Activated naive CD4-positive, alpha-beta T cell treated with anti-CD3 and anti-CD28 coated beads for 36 hours (primary cell): ENCODE data around the gene WDR45B. TPM values are rescaled to one million over a fixed set of nuclear protein-coding genes. Genes with fewer than 3 reads are reported as not detected.

Experiments
- CTCF ChIA-PET: fragments of 350-600 bp; sonication (Branson Sonifier 250); formaldehyde crosslinking; loops from one replicate; lab custom pipeline; 2021; ENCODE audit warnings: antibody characterized with exemption; lab: Charles Lee
- DNase-seq: peaks from one replicate; pipeline ENCODE4 v3.0.0-alpha.2; 2020
- H3K27ac Mint-ChIP-seq: one replicate; pipeline ENCODE4 v1.8.0; 2021; ENCODE audit warnings: mild to moderate bottlenecking, mixed read lengths
- H3K27me3 Mint-ChIP-seq: one replicate; pipeline ENCODE4 v1.8.0; 2021; ENCODE audit warnings: low read depth, mixed read lengths
- H3K36me3 Mint-ChIP-seq: one replicate; pipeline ENCODE4 v1.8.0; 2021; ENCODE audit warnings: low read depth, mixed read lengths
- H3K4me1 Mint-ChIP-seq: one replicate; pipeline ENCODE4 v1.8.0; 2021; ENCODE audit warnings: low read depth, mixed read lengths
- H3K4me3 Mint-ChIP-seq: one replicate; pipeline ENCODE4 v1.8.0; 2021; ENCODE audit warnings: mild to moderate bottlenecking, moderate library complexity, mixed read lengths
- H3K9me3 Mint-ChIP-seq: one replicate; pipeline ENCODE4 v1.8.0; 2021; ENCODE audit warnings: mixed read lengths
- intact Hi-C: fragments of 100-400 bp; cut with micrococcal nuclease; formaldehyde crosslinking; loops from one replicate; pipeline ENCODE4 v1.15.1; 2023
- total RNA-seq, 2 experiments: library from RNA; stranded (reverse); gene quantifications; one replicate each; pipeline ENCODE4 v1.2.3, GENCODE V29; 2021

Gene WDR45B
- total RNA-seq, 2 experiments from 2014 or later, result 23.2 to 25.0 TPM

DNA sequence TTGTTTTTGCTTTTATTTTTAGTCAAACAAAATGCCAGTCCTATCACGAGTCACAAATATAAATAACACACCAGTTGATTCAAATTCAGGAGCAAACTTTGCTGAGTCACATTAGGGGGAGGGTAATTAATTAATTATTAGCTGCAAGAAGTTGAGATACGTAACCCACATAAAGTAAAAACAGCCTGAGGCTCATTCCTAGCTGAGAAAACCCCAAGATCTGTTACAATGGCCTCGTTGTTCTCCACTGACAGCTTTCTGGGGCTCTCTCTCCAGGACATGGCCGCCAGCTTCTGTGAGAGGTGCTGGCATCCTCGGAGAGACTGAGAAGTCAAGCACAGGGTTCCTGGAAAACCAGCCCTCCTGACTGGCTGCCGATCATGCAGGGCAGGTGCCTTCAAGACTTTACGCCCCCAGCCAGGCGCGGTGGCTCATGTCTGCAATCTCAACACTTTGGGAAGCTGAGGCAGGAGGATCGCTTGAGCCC, 39.2 kb upstream of the WDR45B start:
- Mint-ChIP-seq H3K4me1 (peaks cover 6% of the 10 kb centered on the region), H3K9me3 (no peaks in the 10 kb centered on the region), H3K27ac (no peak overlapping the region), H3K36me3 (no peaks in the 10 kb centered on the region), H3K27me3 (no peaks in the 10 kb centered on the region), H3K4me3 (no peak overlapping the region)
- CTCF ChIA-PET, result no interaction called here
- intact Hi-C loops, result no loop called here
- no peak for DNase-seq

DNA sequence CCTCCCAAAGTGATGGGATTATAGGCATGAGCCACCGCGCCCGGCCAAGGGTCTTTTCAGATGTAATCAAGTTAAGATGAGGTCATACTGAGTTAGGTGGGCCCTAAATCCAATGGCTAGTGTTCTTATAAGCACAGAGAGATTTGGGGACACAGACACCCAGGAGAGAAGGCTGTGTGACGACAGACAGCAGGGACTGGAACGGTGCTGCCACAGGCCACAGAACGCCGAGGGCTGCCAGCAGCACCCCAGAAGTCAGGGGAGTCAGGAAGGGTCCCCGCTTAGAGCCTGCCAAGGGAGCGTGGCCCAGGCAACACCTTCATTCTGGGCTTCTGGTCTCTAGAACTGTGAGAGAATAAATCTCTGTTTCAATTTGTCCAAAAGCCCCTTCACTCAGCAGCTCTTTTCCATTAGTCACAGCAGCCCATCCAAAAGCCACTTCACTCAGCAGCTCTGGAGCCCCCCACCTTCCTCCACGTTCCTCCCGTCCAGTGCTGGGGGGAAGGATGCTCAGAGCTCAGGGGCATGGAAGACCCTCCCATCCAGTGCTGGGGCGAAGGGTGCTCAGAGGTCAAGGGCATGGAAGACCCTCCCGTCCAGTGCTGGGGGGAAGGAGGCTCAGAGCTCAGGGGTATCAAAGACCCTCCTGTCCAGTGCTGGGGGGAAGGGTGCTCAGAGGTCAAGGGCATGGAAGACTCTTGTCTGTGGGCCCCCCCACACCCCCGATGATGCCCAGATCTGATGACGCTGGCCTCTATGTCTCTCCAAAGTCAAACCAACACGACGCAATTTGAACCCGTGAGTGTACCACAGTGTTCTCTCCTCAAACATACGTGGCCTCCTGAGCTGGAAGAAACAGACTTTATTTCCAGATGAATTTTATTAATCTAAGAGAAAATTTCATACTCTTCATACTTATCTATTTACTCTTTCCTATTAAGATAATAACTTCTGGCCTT, 38.4 kb upstream of the WDR45B start:
- no peak for DNase-seq
- Mint-ChIP-seq H3K4me1 (peaks cover 5% of the 10 kb centered on the region), H3K9me3 (peaks cover 7% of the 10 kb centered on the region), H3K4me3 (no peak overlapping the region), H3K27me3 (no peaks in the 10 kb centered on the region), H3K36me3 (peaks cover 3% of the 10 kb centered on the region), H3K27ac (no peak overlapping the region)
- intact Hi-C loops, result no loop called here
- CTCF ChIA-PET, result interaction anchor here (1.2 kb wide), 1 partner anchor 17 kb away, joined by 3 read pairs; no protein-coding TSS in a partner anchor

DNA sequence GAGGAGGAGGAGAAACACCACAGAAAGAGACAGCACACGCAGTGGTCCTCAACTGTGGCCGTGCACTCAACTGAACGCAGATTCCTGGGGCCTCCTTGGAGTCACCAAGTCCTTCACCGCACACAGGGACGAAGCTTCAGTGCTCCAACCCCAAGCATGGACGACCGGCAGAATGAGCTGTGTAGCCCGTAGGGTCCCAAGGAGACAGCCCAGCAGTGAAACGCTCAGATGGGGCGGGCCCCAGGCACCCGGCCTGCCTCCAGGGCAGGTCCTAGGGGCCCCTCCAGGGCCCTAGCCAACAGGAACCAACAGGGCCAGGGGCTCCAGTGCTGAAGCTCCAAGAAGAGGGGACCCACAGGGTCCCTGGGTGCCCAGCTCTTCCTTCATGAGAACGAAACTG, 37.0 kb upstream of the WDR45B start:
- CTCF ChIA-PET, result interaction anchor here (1.2 kb wide), 1 partner anchor 27 kb away, joined by 3 read pairs; no protein-coding TSS in a partner anchor

DNA sequence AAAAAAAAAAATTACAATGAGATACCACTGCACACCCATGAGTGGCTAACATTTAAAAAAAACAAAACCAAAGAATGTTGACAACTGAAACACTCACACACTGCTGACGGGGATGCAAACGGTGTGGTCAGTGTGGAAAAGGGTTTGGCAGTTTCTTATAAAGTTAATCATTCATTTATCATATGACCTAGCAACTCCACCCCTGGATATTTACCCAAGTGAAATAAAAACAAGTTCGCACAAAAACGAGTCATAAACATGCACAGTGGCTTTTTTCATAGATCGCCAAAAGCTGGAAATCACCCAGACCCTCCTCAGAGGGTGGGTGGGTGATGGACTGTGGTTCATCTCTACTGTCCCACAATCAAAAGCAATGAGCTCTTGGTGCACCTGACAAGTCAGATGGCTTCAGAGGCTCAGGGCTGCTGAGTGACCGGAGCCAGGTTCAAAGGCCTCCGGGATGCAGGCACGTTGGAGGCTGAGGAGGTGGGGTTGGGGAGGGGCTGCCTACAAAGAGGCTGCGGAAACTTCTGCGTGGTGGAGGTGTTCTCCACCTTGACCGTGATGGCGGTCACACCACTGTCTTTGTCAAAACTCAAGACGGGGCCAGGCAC, 36.1 kb upstream of the WDR45B start:
- no peaks in the 10 kb centered on the region for H3K27me3 Mint-ChIP-seq
- DNase-seq, result no peak
- CTCF ChIA-PET, result interaction anchor here (1.2 kb wide), 1 partner anchor 28 kb away, joined by 3 read pairs; no protein-coding TSS in a partner anchor
- no peak overlapping the region for H3K4me3 Mint-ChIP-seq
- H3K4me1 Mint-ChIP-seq, result no peaks in the 10 kb centered on the region
- intact Hi-C loops, result no loop called here
- no peak overlapping the region for H3K27ac Mint-ChIP-seq
- H3K9me3 Mint-ChIP-seq, result peaks cover 11% of the 10 kb centered on the region
- H3K36me3 Mint-ChIP-seq, result peaks cover 4% of the 10 kb centered on the region

More for the DNA sequence above, 37.0 kb upstream of the WDR45B start:
- H3K36me3 Mint-ChIP-seq, result peaks cover 4% of the 10 kb centered on the region
- H3K27ac Mint-ChIP-seq, result no peak overlapping the region
- intact Hi-C loops, result no loop called here
- H3K27me3 Mint-ChIP-seq, result no peaks in the 10 kb centered on the region
- peaks cover 2% of the 10 kb centered on the region for H3K4me1 Mint-ChIP-seq
- no peak overlapping the region for H3K4me3 Mint-ChIP-seq
- no peak for DNase-seq
- peaks cover 11% of the 10 kb centered on the region for H3K9me3 Mint-ChIP-seq

DNA sequence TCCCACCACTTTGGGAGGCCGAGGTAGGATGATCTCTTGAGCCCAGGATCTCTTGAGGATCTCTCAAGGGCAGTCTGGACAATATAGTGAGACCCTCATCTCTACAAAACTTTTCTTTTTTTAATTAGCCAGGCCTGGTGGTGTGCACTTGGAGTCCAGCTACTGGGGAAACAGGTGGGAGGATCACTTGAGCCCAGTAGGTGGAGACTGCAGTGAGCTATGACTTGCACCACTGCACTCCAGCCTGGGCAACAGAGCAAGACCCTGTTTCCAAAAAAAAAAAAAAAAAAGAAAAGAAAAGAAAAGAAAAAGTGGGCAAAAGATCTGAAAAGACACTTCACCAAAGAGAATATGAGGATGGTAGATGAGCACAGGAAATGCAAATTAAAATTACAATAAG, 35.3 kb upstream of the WDR45B start:
- H3K27ac Mint-ChIP-seq, result no peak overlapping the region
- H3K4me3 Mint-ChIP-seq, result no peak overlapping the region
- H3K27me3 Mint-ChIP-seq, result no peaks in the 10 kb centered on the region
- H3K36me3 Mint-ChIP-seq, result peaks cover 4% of the 10 kb centered on the region
- intact Hi-C loops, result no loop called here
- H3K4me1 Mint-ChIP-seq, result no peaks in the 10 kb centered on the region
- H3K9me3 Mint-ChIP-seq, result peaks cover 11% of the 10 kb centered on the region
- CTCF ChIA-PET, result no interaction called here
- no peak for DNase-seq

DNA sequence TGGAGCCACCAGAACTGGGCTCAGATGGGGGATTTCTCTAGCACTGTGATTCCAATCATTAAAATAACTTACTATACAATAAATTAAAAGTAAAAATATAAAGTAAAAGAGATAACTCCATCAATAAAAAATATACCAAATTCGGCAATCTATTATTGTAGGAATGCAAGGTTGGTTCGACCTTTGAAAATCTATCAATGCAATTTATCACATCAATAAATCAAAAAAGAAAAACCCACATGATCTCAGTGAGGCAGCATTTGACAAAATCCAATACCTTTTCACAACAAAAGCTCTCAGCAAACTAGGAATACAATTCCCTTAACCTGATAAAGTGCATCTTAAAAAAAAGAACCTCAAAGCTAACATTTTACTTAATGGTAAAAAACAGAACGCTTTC, 33.3 kb upstream of the WDR45B start:
- no peaks in the 10 kb centered on the region for H3K27me3 Mint-ChIP-seq
- H3K36me3 Mint-ChIP-seq, result peaks cover 4% of the 10 kb centered on the region
- no peak overlapping the region for H3K27ac Mint-ChIP-seq
- intact Hi-C loops, result no loop called here
- H3K4me3 Mint-ChIP-seq, result no peak overlapping the region
- CTCF ChIA-PET, result interaction anchor here (0.6 kb wide), 1 partner anchor 117 kb away, joined by 3 read pairs; no protein-coding TSS in a partner anchor
- no peak for DNase-seq
- H3K4me1 Mint-ChIP-seq, result no peaks in the 10 kb centered on the region
- peaks cover 11% of the 10 kb centered on the region for H3K9me3 Mint-ChIP-seq

DNA sequence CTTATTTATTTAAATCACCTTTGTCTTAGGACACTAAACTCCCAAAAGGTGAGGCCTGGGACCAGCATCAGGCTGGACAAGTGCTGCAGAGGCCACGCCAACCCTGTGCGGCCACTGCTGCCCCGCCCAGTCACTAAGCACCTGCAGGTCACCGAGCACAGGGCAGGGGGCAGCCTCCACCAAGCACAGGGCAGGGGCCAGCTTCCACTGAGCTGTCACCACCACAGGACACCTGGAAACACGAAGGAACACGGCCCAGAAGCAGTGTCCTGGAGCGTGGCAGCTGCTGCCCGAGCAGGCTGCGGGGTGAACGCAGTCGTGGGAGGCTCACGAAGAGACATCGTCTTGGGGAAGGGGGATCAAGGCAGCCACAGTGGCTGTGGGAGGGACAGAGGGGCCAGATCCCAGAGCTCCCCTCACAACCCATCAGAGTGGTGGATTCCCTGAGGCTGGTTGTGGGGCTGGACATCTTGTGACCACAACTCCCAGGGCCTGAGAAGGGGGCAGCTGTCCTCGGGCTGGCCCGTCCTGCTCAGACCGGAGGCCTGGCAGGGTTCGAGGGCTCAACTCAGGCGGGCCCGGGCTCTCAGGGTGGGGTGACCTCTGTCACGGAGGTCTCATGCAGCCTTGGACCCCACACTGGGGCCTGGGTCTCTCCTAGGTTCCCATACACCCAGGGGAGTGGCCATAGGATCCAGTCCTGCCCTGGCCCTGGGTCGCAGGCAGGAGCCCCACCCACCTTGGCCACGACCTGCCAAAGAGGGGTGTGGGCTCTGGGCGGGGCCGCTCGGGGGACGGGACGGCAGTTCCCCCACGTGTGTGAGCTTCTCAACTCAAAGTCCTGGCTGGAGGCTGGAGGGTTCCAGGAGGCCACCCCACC, 31.6 kb upstream of the WDR45B start:
- Mint-ChIP-seq H3K9me3 (peaks cover 11% of the 10 kb centered on the region), H3K27me3 (no peaks in the 10 kb centered on the region), H3K36me3 (peaks cover 4% of the 10 kb centered on the region), H3K27ac (no peak overlapping the region), H3K4me1 (no peaks in the 10 kb centered on the region), H3K4me3 (no peak overlapping the region)
- intact Hi-C loops, result no loop called here
- CTCF ChIA-PET, result no interaction called here
- no peak for DNase-seq

DNA sequence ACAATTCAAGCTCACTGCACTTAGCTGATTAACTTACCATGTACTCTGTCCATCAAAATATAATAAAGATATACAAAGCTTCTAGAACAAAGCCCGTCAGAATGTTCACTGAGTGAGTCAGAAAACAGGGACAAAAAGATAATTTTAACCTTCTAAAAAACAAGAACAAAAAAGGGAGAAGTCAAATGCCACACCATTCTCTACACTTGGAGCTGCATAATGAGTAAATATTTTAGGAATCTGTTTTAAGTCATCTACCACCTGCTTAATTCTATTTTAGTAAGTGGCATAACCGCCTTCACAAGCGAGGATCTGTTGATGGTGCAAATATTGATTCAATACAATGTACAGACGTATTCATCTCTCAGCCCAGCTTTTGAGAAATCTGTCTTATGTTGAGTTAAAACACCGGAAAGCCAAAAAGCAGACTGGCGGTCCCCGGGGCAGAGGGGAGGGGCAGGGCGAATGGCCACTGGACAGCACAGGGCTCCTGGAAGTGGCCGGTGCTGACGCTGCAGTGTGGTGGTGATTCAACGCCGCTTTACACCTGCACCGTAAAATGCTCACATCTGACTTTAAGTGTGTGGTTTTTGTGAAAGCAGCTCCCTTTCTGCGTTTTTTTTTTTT, 30.1 kb upstream of the WDR45B start:
- CTCF ChIA-PET, result no interaction called here
- no peak overlapping the region for H3K4me3 Mint-ChIP-seq

DNA sequence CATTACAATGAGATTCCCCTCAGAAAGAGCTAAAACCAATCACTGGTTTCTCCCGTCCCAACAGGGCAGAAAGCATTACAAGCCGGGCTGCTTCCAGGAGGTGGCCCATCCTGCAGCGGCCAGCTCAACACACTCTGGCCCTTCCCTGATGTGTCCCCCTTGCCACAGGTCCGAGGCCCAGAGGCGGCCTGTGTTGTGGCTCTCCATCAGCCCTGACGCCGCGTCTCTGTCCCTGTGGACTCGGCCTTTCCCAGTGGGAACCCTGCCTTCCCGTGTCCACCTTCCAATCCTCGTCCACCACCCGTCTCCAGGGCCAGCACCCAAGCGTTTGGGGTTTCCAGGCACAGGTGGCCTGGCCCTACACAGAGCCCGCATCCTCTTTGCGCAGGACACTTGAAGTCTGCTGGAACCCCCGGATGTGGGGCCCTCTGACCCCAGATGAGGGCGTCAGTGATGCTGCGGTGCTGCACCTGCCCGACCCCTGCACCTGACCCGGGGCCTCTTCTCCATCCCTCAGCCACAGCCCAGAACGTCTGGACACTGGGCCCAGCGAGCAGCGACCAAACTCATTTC, 29.2 kb upstream of the WDR45B start:
- no peak overlapping the region for H3K27ac Mint-ChIP-seq
- DNase-seq, result no peak
- CTCF ChIA-PET, result interaction anchor here (0.6 kb wide), 1 partner anchor 90 kb away, joined by 4 read pairs; no protein-coding TSS in a partner anchor
- H3K36me3 Mint-ChIP-seq, result peaks cover 4% of the 10 kb centered on the region
- intact Hi-C loops, result no loop called here
- no peaks in the 10 kb centered on the region for H3K27me3 Mint-ChIP-seq
- H3K4me3 Mint-ChIP-seq, result no peak overlapping the region
- H3K9me3 Mint-ChIP-seq, result peaks cover 11% of the 10 kb centered on the region
- no peaks in the 10 kb centered on the region for H3K4me1 Mint-ChIP-seq

More for the DNA sequence above, 30.1 kb upstream of the WDR45B start:
- Mint-ChIP-seq H3K4me1 (no peaks in the 10 kb centered on the region), H3K36me3 (peaks cover 4% of the 10 kb centered on the region), H3K27ac (no peak overlapping the region), H3K27me3 (no peaks in the 10 kb centered on the region), H3K9me3 (peaks cover 11% of the 10 kb centered on the region)
- no peak for DNase-seq
- intact Hi-C loops, result no loop called here

DNA sequence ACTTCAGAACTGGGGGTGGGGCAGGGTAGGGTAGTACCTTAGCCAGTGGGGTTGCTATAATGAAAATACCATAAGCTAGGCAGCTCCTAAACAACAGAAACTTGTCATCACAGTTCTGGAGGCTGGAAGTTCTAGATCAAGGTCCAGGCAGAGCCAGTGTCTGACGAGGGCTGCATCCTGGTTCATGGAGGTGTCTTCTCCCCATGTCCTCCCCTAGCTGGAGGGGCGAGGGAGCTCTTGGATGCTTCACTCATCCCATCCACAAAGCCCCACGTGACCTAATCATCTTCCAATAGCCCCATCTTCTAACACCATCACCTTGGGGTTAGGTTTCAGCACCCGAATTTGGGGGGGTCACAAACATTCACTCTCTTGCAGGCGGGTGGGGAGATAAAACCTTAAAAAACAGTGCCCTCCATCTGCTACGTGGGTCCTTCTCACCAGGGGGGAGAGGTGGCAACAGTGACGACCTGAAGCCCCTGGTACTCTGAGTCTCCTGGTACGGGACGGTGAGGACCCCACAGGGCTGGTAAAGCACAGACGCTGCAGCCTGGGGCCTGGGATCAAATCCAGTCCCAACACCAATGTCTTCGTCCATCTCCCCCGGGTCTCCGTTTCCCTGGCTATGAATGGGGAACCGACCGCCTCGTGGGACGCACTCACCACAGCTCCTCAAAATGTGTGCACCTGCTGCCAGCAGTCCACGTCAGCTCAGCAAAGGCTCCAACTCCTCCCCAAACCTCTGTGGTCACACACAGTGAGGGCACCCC, 27.4 kb upstream of the WDR45B start:
- CTCF ChIA-PET, result no interaction called here
- Mint-ChIP-seq H3K4me3 (no peak overlapping the region), H3K36me3 (no peaks in the 10 kb centered on the region), H3K27ac (no peak overlapping the region), H3K4me1 (no peaks in the 10 kb centered on the region), H3K9me3 (no peaks in the 10 kb centered on the region), H3K27me3 (no peaks in the 10 kb centered on the region)
- no peak for DNase-seq
- intact Hi-C loops, result no loop called here
